NCI-H510A (cell line): Measurements from ENCODE around the gene GLS.
"Not testable (repeated sequence)": the region's sequence is repeated elsewhere in the genome, so short reads cannot be mapped to it uniquely, and the experiment has no call there.

ENCODE experiments used
- DNase-seq: peaks from one replicate; lab custom pipeline; 2025; lab: John Stamatoyannopoulos, UW

The GLS gene

GRCh38 chr2:190995315-190995714, 114.7 kb downstream of the GLS start:
- not testable (repeated sequence) for DNase-seq

- no peak for DNase-seq
These were observed 115.8 kb downstream of the GLS start for GRCh38 chr2:190996338-190996946.

GRCh38 chr2:190996947-190997346, 116.3 kb downstream of the GLS start:
- DNase-seq = no peak

GRCh38 chr2:190997526-190998113, 117.0 kb downstream of the GLS start:
- no peak for DNase-seq

- no peak for DNase-seq
These were observed 118.4 kb downstream of the GLS start for GRCh38 chr2:190999058-190999457.

GRCh38 chr2:190999949-191000665, 119.5 kb downstream of the GLS start:
- DNase-seq = no peak

DNA sequence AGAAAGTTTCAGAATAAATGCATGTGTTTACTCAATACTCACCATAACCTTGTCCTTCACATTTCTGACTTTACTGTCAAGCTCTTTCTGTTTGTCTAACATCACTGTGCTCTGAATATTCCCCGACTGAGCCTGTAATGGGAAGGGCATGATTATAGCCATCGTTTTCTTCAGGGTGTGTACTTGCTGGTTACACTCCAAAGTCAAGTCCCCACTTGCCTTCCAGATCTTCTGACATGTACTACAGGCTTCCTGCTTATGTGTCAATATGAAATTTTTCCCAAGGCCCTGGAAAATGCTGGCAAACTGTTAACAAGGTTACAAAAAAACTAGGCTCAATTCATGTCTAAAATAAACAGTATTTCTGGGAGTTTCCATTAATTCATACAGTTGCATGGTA, 120.4 kb downstream of the GLS start:
- no peak for DNase-seq

DNA sequence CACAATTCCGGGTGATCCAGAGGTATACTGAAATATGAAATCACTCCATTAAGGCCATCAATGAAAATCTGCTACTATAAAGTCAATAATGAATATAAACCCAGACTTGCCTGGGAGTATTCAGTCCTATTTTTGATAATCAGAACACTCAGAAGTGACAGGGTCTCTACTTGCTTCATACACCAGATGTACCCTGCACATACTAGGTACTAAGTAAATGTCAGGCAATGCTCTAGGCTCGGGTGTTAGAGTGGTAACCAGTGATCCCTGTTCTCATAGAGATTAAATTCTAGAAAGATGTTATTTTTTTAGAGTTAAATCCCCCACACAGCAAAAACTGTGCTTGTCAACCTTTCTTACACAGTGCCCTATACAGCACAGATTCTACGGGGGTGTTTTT, 121.0 kb downstream of the GLS start:
- DNase-seq = no peak

DNA sequence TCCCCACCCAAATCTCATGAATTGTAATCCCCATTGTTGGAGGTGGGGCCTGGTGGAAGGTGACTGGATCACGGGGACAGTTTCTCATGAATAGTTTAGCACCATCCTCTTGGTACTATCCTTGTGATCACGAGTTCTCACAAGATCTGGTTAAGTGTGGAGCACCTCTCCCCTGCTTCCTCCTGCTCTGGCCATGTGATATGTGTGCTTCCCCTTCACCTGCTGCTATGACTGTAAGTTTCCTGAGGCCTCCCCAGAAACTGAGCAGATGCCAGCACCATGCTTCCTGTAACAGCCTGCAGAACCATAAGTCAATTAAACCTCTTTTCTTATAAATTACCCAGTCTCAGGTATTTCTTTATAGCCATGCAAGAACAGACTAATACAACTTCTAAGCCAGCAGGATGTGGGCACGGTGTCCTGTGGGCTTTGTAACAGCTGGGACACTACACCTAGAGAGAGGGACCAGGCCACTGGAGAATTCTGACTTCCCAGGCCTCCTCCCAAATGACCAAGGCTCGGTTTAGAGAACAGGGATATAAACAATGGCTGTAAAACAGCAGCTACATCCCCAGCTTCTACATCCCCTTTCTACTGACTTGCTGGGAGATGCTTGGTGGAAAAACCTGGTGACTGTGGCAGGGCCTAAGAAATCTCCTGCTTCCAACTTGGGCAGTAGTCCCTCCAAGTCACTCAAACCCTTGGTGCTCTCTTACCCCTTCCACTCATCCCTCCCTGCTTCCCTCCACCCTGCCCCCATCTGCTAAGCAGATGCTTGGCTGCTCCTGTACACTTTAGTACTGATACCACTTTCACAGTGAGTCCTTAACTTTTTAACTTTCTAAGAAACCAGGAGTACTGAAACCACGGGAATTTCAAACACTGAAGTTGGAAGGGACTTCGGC, 123.0 kb downstream of the GLS start:
- DNase-seq = no peak

DNA sequence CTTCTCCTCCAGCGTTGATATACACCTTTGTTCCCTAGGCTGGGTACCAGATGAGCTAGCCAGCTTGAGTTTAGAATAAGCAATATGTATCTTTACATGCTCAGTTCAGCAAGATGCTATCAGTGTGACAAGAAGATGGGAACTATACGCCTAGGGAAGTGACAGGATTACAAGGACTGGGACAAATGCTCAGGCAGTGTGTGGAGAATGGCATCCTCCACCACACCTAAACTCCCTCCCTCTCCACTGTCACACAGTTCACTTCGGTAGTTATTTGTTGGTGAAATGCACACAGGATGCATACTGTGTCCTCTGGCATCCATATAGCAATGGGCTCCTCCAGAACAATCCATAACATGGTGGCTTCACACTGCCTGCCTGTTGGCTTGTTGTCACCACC, 125.7 kb downstream of the GLS start:
- no peak for DNase-seq

DNA sequence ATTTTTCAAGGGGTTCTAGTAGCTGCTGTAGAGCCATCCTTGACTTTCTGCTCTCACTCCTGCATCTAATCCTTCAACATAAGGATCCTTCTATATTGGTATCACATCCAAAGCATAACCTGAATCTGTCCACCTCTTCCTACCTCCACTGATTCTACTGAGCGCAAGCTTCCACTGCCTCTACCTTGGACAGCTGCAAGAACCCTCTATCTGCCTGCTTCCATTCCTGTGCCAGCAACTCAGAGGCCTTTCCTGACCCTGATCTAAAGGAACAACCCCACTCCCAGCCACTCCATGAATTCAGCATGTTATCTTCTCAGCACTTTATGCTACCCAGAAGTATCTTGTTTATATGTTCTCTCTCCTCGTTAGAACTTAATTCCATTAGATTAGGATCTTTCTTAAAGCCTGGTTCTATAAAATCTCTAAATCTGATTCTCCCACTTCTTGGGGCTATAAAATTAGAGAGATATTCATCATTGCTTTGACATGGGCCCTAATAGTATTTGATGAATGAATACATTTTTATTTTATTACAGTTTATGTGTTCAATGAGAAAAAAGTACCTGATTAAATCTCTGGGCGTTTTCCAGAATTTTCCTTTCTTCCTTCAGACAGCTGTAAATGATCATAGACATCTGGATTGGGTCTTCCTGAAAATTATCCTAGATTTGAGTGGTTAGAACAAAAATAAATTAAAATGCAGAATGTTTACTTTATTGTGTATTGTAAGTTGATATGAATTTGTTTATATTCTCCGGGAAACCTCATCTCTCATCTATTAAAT, 126.6 kb downstream of the GLS start:
- DNase-seq = no peak

- no peak for DNase-seq
These were observed 127.7 kb downstream of the GLS start for GRCh38 chr2:191008286-191008685.

DNA sequence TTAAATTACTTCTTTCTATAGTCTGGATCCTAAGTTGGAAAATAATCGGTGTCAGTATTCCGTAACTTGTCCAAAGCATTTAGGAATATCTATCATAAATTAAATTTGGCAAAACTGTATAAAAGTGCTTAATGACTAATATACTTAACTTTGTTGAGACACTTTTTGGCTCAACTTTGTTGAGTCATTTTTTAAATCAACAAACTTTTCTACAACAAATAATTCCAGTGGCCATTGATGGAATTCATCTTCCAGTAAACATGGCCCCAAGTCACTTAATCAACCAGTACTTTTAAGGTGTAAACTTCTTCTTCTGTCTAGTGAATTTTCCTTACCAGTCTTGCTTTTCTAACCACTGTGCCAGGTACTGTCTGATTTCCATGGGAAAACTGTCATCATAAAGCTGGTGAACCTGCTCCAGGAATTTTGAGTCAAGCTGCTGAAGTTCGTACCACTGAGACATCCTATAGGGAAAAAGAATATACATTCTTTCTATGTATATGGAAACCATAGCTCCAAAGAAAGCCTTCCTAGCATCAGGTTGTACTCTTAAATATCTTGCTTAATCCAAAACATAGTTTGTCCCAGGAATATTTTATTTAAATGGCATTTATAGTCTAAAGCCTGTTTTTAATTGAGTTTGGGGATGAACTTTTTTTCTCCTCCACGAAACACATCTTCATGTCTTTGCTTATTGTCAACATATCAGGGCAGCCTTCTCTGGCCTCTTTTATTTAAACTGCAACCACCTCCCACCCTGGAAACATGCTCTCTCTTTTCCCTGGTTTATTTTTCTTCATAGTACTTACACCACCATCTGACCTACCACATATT, 129.1 kb downstream of the GLS start:
- DNase-seq = no peak

- DNase-seq = no peak
These were observed 130.6 kb downstream of the GLS start for GRCh38 chr2:191010887-191011885.

- no peak for DNase-seq
These were observed 131.7 kb downstream of the GLS start for GRCh38 chr2:191012346-191012745.

DNA sequence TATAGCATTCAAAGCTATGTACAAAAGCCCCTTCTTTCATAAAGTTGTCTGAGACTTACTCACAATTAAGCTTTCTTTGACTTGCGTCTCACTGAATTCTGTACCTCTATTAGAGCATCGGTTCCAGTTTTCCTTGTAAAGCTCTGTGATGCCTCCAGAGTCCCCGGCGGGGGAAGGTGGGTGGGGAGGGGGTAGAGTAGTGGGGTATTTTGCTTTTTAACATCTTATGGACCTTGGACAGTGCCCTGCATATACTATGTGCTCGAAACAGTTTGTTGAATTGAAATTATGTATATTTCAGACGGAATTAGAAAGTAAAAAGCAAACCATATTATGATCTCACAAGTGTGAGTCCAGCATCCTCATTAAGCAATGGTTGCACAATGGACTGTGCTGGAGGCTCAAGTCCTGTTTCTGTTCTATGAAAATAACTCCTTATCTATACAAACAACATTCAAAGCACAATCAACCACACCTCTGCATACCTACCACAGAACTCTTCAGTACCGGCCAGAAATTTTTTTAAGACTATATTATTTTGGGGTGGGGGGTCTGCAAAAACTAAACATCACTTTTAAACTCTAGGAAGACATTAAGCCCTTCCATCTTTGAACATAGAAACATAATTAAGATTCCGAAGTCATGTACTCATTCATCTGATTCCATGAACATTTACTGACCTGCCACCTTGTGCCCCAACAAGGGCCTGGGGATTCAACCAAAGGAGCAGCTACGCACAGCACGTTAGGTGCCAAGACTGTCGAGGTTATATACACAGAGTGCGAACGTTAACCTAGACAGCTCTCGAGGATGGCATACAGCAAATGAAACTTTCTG, 132.4 kb downstream of the GLS start:
- no peak for DNase-seq

- DNase-seq = no peak
These were observed 133.0 kb downstream of the GLS start for GRCh38 chr2:191013682-191013931.

DNA sequence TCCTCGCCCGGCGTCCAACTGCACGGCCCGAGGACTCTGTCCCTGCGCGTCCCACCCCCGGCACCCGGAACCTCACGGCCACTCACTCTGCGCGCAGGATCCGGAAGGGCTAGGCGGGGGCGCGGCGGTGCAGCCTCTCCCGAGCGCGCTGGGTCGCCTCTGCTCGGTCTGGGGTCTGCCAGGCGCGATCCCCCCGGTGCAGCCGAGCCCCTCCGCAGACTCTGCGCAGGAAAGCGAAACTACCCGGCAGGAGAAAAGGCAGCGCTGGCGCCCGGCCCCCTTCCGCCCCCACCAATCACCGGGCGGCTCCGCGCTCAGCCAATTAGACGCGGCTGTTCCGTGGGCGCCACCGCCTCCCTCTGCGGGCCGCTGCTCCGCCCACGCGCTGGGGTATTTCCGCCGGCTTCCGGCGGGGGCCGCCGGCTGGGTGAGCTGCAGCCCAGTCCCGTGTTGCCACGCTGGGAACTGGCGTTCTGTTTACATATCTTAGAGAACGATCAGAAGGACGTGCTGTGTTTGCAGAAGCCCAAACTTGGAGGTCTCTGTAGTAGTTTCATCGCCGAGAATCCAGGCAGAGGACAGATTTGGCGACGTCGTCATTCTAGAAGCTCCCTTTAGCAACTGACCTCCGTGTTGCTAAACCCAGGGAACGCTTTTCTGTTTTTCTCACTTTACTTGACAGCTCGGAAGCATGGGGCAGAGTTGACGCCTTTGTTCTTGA, 133.5 kb downstream of the GLS start, which contains the start of gene STAT1:
Gene STAT1 (minus strand): TSS at position 240 of the 721 bp plus-strand sequence. CDS start 4,168 bp downstream, outside the sequence.
- DNase-seq = peak; percentile 89
